Stimulated activated CD4-positive, alpha-beta T cell treated with anti-CD3 and anti-CD28 coated beads, Interleukin-15, amount 100 ng/mL, for 1 hour (primary cell): ENCODE data around the gene PUM2.
"Not testable (repeated sequence)": the region's sequence is repeated elsewhere in the genome, so short reads cannot be mapped to it uniquely, and the experiment has no call there.

ENCODE experiments used
- DNase-seq, 2 donors: peaks; one replicate each; pipeline ENCODE4 v3.0.0-alpha.2; 2020; ENCODE audit warnings: low read depth in 1 of 2, low spot score in 1 of 2

Gene PUM2

GRCh38 chr2:20300656-20301055, 50.0 kb downstream of the PUM2 start:
- DNase-seq: no peak

GRCh38 chr2:20299113-20299512, 51.5 kb downstream of the PUM2 start:
- no peak for DNase-seq

GRCh38 chr2:20294231-20294630, 56.4 kb downstream of the PUM2 start:
- no peak for DNase-seq

- DNase-seq: no peak
These were observed 57.7 kb downstream of the PUM2 start for GRCh38 chr2:20292984-20293383.

- no peak for DNase-seq
These were observed 58.7 kb downstream of the PUM2 start for GRCh38 chr2:20291846-20292408.

- no peak for DNase-seq
These were observed 59.5 kb downstream of the PUM2 start for GRCh38 chr2:20291106-20291564.

GRCh38 chr2:20288642-20289340, 61.9 kb downstream of the PUM2 start:
- DNase-seq: no peak

- DNase-seq: no peak
These were observed 67.6 kb downstream of the PUM2 start for GRCh38 chr2:20282916-20283592.

GRCh38 chr2:20281876-20282275, 68.8 kb downstream of the PUM2 start:
- no peak for DNase-seq

GRCh38 chr2:20273042-20273441, 77.6 kb downstream of the PUM2 start:
- no peak for DNase-seq

- not testable (repeated sequence) for DNase-seq
These were observed 82.3 kb downstream of the PUM2 start for GRCh38 chr2:20268317-20268716.

- no peak for DNase-seq
These were observed 83.1 kb downstream of the PUM2 start for GRCh38 chr2:20267529-20267928.

GRCh38 chr2:20264629-20265028, 86.0 kb downstream of the PUM2 start:
- no peak for DNase-seq

GRCh38 chr2:20257411-20257810, 93.2 kb downstream of the PUM2 start:
- no peak for DNase-seq

GRCh38 chr2:20254731-20255130, 95.9 kb downstream of the PUM2 start:
- DNase-seq: no peak

- DNase-seq: no peak
These were observed 100.2 kb downstream of the PUM2 start for GRCh38 chr2:20250436-20250835.

- no peak for DNase-seq
These were observed 101.5 kb downstream of the PUM2 start for GRCh38 chr2:20249170-20249569.

- no peak for DNase-seq
These were observed 103.6 kb downstream of the PUM2 start for GRCh38 chr2:20247084-20247483.

- not testable (repeated sequence) for DNase-seq
These were observed 107.0 kb downstream of the PUM2 start for GRCh38 chr2:20243637-20244036.

- DNase-seq: no peak
These were observed 107.8 kb downstream of the PUM2 start for GRCh38 chr2:20242727-20243377.

- DNase-seq: no peak
These were observed 108.5 kb downstream of the PUM2 start for GRCh38 chr2:20241973-20242726.
